BJ (cell line): Measurements from ENCODE around the gene TREH. TPM values are rescaled to one million over a fixed set of nuclear protein-coding genes. Genes with fewer than 3 reads are reported as not detected.

Experiments
- CTCF ChIA-PET: fragments of 350-600 bp; formaldehyde crosslinking; extraction: SDS; loops from one replicate; lab custom pipeline; 2021; ENCODE audit warnings: antibody characterized with exemption, inconsistent platforms; lab: Yijun Ruan, JAX
- POLR2A ChIA-PET: fragments of 300-600 bp; sonication (Branson Sonifier 250); formaldehyde crosslinking; extraction: SDS; loops from one replicate; lab custom pipeline; 2021; ENCODE audit warnings: antibody characterized with exemption; lab: Charles Lee
- DNase-seq: peaks from one replicate; pipeline ENCODE4 v3.0.0-alpha.2; 2011; ENCODE audit warnings: low read depth
- H3K27me3 ChIP-seq: 2 replicates; pipeline ENCODE4 v1.6.0; 2011; ENCODE audit warnings: low read length; ENCODE audit not compliant: control insufficient read depth, insufficient read depth
- H3K36me3 ChIP-seq: 2 replicates; pipeline ENCODE4 v1.5.1; 2011; ENCODE audit warnings: low read length; ENCODE audit not compliant: control insufficient read depth, insufficient read depth
- H3K4me3 ChIP-seq: 2 replicates; pipeline ENCODE4 v1.5.1; 2011; ENCODE audit warnings: low read depth, mild to moderate bottlenecking, control low read depth, low read length
- CTCF ChIP-seq: IDR thresholded peaks from 2 replicates; pipeline ENCODE4 v1.5.1; 2011; ENCODE audit warnings: low read depth, mild to moderate bottlenecking, control low read depth, inconsistent platforms, low read length, moderate library complexity; ENCODE audit not compliant: insufficient read depth
- polyA plus RNA-seq: library from polyadenylated mRNA; depleted of rRNA; stranded (reverse); fragments of >200 nt; gene quantifications from 2 replicates; pipeline ENCODE4 v1.2.3, GENCODE V29; 2011

Gene TREH
- polyA plus RNA-seq, 1 experiment, result not detected

GRCh38 chr11:118650366-118650765, 29.1 kb downstream of the TREH start:
- no peak for TF ChIP-seq CTCF
- ChIA-PET POLR2A (no interaction called here), CTCF (interaction anchor here (1.8 kb wide), 1 partner anchor 9 kb away, joined by 5 read pairs; no protein-coding TSS in a partner anchor)
- no peak for DNase-seq
- Histone ChIP-seq H3K27me3 (no peaks in the 10 kb centered on the region), H3K4me3 (no peak overlapping the region), H3K36me3 (peaks cover 36% of the 10 kb centered on the region)

- peaks cover 41% of the 10 kb centered on the region for H3K36me3 ChIP-seq
- no peaks in the 10 kb centered on the region for H3K27me3 ChIP-seq
- no peak overlapping the region for H3K4me3 ChIP-seq
- ChIA-PET POLR2A (no interaction called here), CTCF (interaction anchor here (1.8 kb wide), 1 partner anchor 9 kb away, joined by 5 read pairs; no protein-coding TSS in a partner anchor)
- TF ChIP-seq CTCF, result no peak
- no peak for DNase-seq
These were observed 29.5 kb downstream of the TREH start for GRCh38 chr11:118649941-118650340.

GRCh38 chr11:118648291-118648690, 31.2 kb downstream of the TREH start:
- H3K36me3 ChIP-seq, result peaks cover 55% of the 10 kb centered on the region
- DNase-seq, result no peak

GRCh38 chr11:118646393-118646792, 33.1 kb downstream of the TREH start:
- DNase-seq, result no peak
- H3K36me3 ChIP-seq, result peaks cover 62% of the 10 kb centered on the region
- no peaks in the 10 kb centered on the region for H3K27me3 ChIP-seq
- POLR2A ChIA-PET, result no interaction called here
- no peak overlapping the region for H3K4me3 ChIP-seq
- CTCF ChIA-PET, result interaction anchor here (0.8 to 2.7 kb wide), 3 partner anchors 13 to 35 kb away, joined by 3 to 12 read pairs (median 3); no protein-coding TSS in a partner anchor
- TF ChIP-seq CTCF, result no peak

More at GRCh38 chr11:118648291-118648690, 31.2 kb downstream of the TREH start:
- CTCF ChIA-PET, result interaction anchor here (0.7 to 2.7 kb wide), 3 partner anchors 11 to 277 kb away, joined by 3 to 12 read pairs (median 3); partner anchors contain the start of gene BCL9L
- H3K4me3 ChIP-seq, result no peak overlapping the region
- H3K27me3 ChIP-seq, result no peaks in the 10 kb centered on the region
- POLR2A ChIA-PET, result no interaction called here
- no peak for TF ChIP-seq CTCF

GRCh38 chr11:118645066-118645715, 34.3 kb downstream of the TREH start:
- peaks cover 64% of the 10 kb centered on the region for H3K36me3 ChIP-seq
- ChIA-PET CTCF (interaction anchor here (0.7 to 1.2 kb wide), 3 partner anchors 11 to 34 kb away, joined by 3 read pairs; no protein-coding TSS in a partner anchor), POLR2A (no interaction called here)
- H3K4me3 ChIP-seq, result no peak overlapping the region
- no peak for DNase-seq
- no peak for TF ChIP-seq CTCF
- no peaks in the 10 kb centered on the region for H3K27me3 ChIP-seq
